AG04450 (cell line): ENCODE measurements around the gene TEX26. TPM values are rescaled to one million over a fixed set of nuclear protein-coding genes. Genes with fewer than 3 reads are reported as not detected.

Experiments used
- CTCF ChIA-PET: fragments of 300-600, 350-600 bp; formaldehyde crosslinking; extraction: SDS; loops from one replicate; lab custom pipeline; 2022; ENCODE audit warnings: antibody characterized with exemption, inconsistent platforms; lab: Charles Lee
- POLR2A ChIA-PET: fragments of 350-600 bp; formaldehyde crosslinking; extraction: SDS; loops from one replicate; lab custom pipeline; 2021; ENCODE audit warnings: antibody characterized with exemption, inconsistent platforms; lab: Yijun Ruan, JAX
- DNase-seq: peaks from one replicate; pipeline ENCODE4 v3.0.0-alpha.2; 2011; ENCODE audit warnings: low read depth, low spot score
- H3K27ac ChIP-seq: one replicate; pipeline ENCODE4 v1.5.1; 2012; ENCODE audit warnings: low read depth, low read length, control low read depth
- H3K27me3 ChIP-seq: one replicate; pipeline ENCODE4 v1.6.0; 2012; ENCODE audit warnings: low read length; ENCODE audit not compliant: control insufficient read depth, insufficient read depth
- H3K4me3 ChIP-seq: 2 replicates; pipeline ENCODE4 v1.5.1; 2011; ENCODE audit warnings: mild to moderate bottlenecking, low read depth, low read length, control low read depth
- H3K9me3 ChIP-seq: 2 replicates; pipeline ENCODE4 v1.5.1; 2012; ENCODE audit warnings: low read length; ENCODE audit not compliant: control insufficient read depth, insufficient read depth
- CTCF ChIP-seq: IDR thresholded peaks from 2 replicates; pipeline ENCODE4 v1.5.1; 2011; ENCODE audit warnings: low read depth, low read length, control low read depth, inconsistent platforms
- polyA plus RNA-seq: library from polyadenylated mRNA; depleted of rRNA; stranded (reverse); fragments of >200 nt; gene quantifications from 2 replicates; pipeline ENCODE4 v1.2.3, GENCODE V29; 2011

Gene TEX26
- polyA plus RNA-seq, 1 experiment: 0.09 TPM

- CTCF ChIA-PET: no interaction called here
- Histone ChIP-seq H3K9me3 (peaks cover 3% of the 10 kb centered on the region; the same call in 1 of the 2 replicates), H3K27me3 (peaks cover 9% of the 10 kb centered on the region), H3K4me3 (no peak overlapping the region), H3K27ac (no peak overlapping the region)
- no peak for TF ChIP-seq CTCF
- POLR2A ChIA-PET: interaction anchor here (0.6 kb wide), 1 partner anchor 11 kb away, joined by 3 read pairs; no protein-coding TSS in a partner anchor
- no peak for DNase-seq
These were observed 27.2 kb downstream of the TEX26 start for GRCh38 chr13:30959678-30960077.

- POLR2A ChIA-PET: interaction anchor here (0.6 kb wide), 1 partner anchor 99 kb away, joined by 4 read pairs; no protein-coding TSS in a partner anchor
- CTCF ChIA-PET: interaction anchor here (1.2 kb wide), 1 partner anchor 32 kb away, joined by 4 read pairs; the partner anchor contains the start of gene TEX26
These were observed 31.3 kb downstream of the TEX26 start for GRCh38 chr13:30963791-30964190.

GRCh38 chr13:30965380-30965779, 32.9 kb downstream of the TEX26 start:
- CTCF ChIA-PET: no interaction called here
- peaks cover 3% of the 10 kb centered on the region for H3K27me3 ChIP-seq
- TF ChIP-seq CTCF: no peak
- no peaks in the 10 kb centered on the region for H3K9me3 ChIP-seq
- H3K27ac ChIP-seq: no peak overlapping the region
- DNase-seq: no peak
- POLR2A ChIA-PET: no interaction called here
- no peak overlapping the region for H3K4me3 ChIP-seq

More at GRCh38 chr13:30963791-30964190, 31.3 kb downstream of the TEX26 start:
- no peak for TF ChIP-seq CTCF
- H3K9me3 ChIP-seq: peaks cover 3% of the 10 kb centered on the region; the same call in 1 of the 2 replicates
- peaks cover 5% of the 10 kb centered on the region for H3K27me3 ChIP-seq
- H3K27ac ChIP-seq: no peak overlapping the region
- no peak for DNase-seq
- H3K4me3 ChIP-seq: no peak overlapping the region

GRCh38 chr13:30966101-30966500, 33.6 kb downstream of the TEX26 start:
- Histone ChIP-seq H3K9me3 (no peaks in the 10 kb centered on the region), H3K4me3 (no peak overlapping the region), H3K27ac (no peak overlapping the region), H3K27me3 (peaks cover 3% of the 10 kb centered on the region)
- DNase-seq: no peak
- POLR2A ChIA-PET: no interaction called here
- CTCF ChIA-PET: interaction anchor here (0.8 kb wide), 1 partner anchor 45 kb away, joined by 3 read pairs; no protein-coding TSS in a partner anchor
- no peak for TF ChIP-seq CTCF

- ChIA-PET CTCF (interaction anchor here (0.6 to 3.3 kb wide), 3 partner anchors 11 to 76 kb away, joined by 3 to 17 read pairs (median 11); no protein-coding TSS in a partner anchor), POLR2A (interaction anchor here (0.7 kb wide), 1 partner anchor 222 kb away, joined by 4 read pairs; no protein-coding TSS in a partner anchor)
- H3K27me3 ChIP-seq: no peaks in the 10 kb centered on the region
- TF ChIP-seq CTCF: no peak
- DNase-seq: no peak
- no peaks in the 10 kb centered on the region for H3K9me3 ChIP-seq
- H3K27ac ChIP-seq: no peak overlapping the region
- no peak overlapping the region for H3K4me3 ChIP-seq
These were observed 36.4 kb downstream of the TEX26 start for GRCh38 chr13:30968846-30969245.
